Measurements from ENCODE around the gene OLIG1.
A peak's percentile ranks its signal among the peaks of the same experiment; 100 is the strongest.

DNA sequence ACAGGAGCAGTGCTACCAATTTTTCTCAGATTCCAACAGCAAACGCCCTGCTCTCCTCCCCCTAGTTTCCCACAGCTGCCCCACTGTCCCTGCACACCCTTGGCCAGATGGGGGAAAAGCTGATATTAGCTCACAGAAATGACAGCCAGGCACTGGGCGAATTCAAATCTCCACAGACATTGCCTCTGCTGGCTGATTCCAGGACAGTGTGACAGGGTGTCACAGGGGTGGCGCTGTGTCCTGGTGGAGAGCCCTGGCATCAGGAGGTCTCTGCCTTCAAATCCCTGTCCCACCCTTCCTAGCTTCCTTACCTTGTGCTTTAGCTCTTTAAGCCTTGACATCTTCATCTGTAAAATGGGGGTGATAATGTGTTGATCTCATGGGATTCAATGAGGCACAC is 10.4 kb downstream of the OLIG1 start:
- TF ChIP-seq, protein P1, sequence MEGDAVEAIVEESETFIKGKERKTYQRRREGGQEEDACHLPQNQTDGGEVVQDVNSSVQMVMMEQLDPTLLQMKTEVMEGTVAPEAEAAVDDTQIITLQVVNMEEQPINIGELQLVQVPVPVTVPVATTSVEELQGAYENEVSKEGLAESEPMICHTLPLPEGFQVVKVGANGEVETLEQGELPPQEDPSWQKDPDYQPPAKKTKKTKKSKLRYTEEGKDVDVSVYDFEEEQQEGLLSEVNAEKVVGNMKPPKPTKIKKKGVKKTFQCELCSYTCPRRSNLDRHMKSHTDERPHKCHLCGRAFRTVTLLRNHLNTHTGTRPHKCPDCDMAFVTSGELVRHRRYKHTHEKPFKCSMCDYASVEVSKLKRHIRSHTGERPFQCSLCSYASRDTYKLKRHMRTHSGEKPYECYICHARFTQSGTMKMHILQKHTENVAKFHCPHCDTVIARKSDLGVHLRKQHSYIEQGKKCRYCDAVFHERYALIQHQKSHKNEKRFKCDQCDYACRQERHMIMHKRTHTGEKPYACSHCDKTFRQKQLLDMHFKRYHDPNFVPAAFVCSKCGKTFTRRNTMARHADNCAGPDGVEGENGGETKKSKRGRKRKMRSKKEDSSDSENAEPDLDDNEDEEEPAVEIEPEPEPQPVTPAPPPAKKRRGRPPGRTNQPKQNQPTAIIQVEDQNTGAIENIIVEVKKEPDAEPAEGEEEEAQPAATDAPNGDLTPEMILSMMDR (conservative IDR thresholded peaks at IDR 0.05; ENCODE audit: low read length), result 0 out of 2 replicates have a peak, but pooled peaks have one; percentile 12
- TF ChIP-seq EZH2phosphoT487 (IDR thresholded peaks at IDR 0.05; ENCODE audit: borderline replicate concordance), result no peak

Measured in Loucy (cell line).